HEK293T (cell line): ENCODE measurements around the gene CABP1.
A peak's percentile ranks its signal among the peaks of the same experiment; 100 is the strongest.

Experiments used
- CTCF ChIA-PET: fragments of 350-600 bp; formaldehyde crosslinking; extraction: SDS; loops from one replicate; lab custom pipeline; 2021; ENCODE audit warnings: antibody characterized with exemption, inconsistent platforms; lab: Yijun Ruan, JAX
- POLR2A ChIA-PET: fragments of 350-600 bp; formaldehyde crosslinking; extraction: SDS; loops from one replicate; lab custom pipeline; 2020; ENCODE audit warnings: antibody characterized with exemption, inconsistent platforms; lab: Yijun Ruan, JAX
- DNase-seq: peaks from one replicate; pipeline ENCODE4 v3.0.0; 2012; ENCODE audit warnings: mixed read lengths; ENCODE audit errors: extremely low spot score
- ARNT ChIP-seq: fragments of 450-650 bp; IDR thresholded peaks from 2 replicates; pipeline ENCODE4 v1.6.1; 2017; ENCODE audit warnings: mild to moderate bottlenecking
- BHLHE40 ChIP-seq: fragments of 450-650 bp; IDR thresholded peaks from 2 replicates; pipeline ENCODE4 v1.6.1; 2016; ENCODE audit warnings: mild to moderate bottlenecking, moderate library complexity, borderline replicate concordance
- CTBP1 ChIP-seq: fragments of 450-650 bp; IDR thresholded peaks from 2 replicates; pipeline ENCODE4 v1.6.1; 2016; ENCODE audit warnings: borderline replicate concordance
- ELF4 ChIP-seq: fragments of 450-650 bp; IDR thresholded peaks from 2 replicates; pipeline ENCODE4 v1.6.1; 2017; ENCODE audit warnings: antibody characterized with exemption
- FOXA1 ChIP-seq: fragments of 450-650 bp; IDR thresholded peaks from 2 replicates; pipeline ENCODE4 v1.6.1; 2016; ENCODE audit warnings: mild to moderate bottlenecking
- FOXK2 ChIP-seq: fragments of 450-650 bp; IDR thresholded peaks from 2 replicates; pipeline ENCODE4 v1.6.1; 2016; ENCODE audit warnings: mild to moderate bottlenecking
- FOXM1 ChIP-seq: fragments of 450-650 bp; IDR thresholded peaks from 2 replicates; pipeline ENCODE4 v1.6.1; 2017; ENCODE audit warnings: mild to moderate bottlenecking, borderline replicate concordance
- HDGF ChIP-seq: fragments of 450-650 bp; IDR thresholded peaks from 2 replicates; pipeline ENCODE4 v1.6.1; 2017; ENCODE audit warnings: antibody characterized with exemption, borderline replicate concordance
- L3MBTL2 ChIP-seq: fragments of 450-650 bp; conservative IDR thresholded peaks from 2 replicates; pipeline ENCODE4 v1.6.1; 2016; ENCODE audit warnings: mild to moderate bottlenecking
- LEF1 ChIP-seq: fragments of 450-650 bp; IDR thresholded peaks from 2 replicates; pipeline ENCODE4 v1.6.1; 2017; ENCODE audit warnings: mild to moderate bottlenecking, borderline replicate concordance
- NFRKB ChIP-seq: fragments of 450-650 bp; IDR thresholded peaks from 2 replicates; pipeline ENCODE4 v1.6.1; 2016; ENCODE audit warnings: mild to moderate bottlenecking, moderate library complexity
- PKNOX1 ChIP-seq: fragments of 450-650 bp; IDR thresholded peaks from 2 replicates; pipeline ENCODE4 v1.6.1; 2016
- SP1 ChIP-seq: fragments of 450-650 bp; IDR thresholded peaks from 2 replicates; pipeline ENCODE4 v1.6.1; 2017
- SUZ12 ChIP-seq: fragments of 450-650 bp; IDR thresholded peaks from 2 replicates; pipeline ENCODE4 v1.6.1; 2016; ENCODE audit warnings: mild to moderate bottlenecking
- TARDBP ChIP-seq: fragments of 450-650 bp; IDR thresholded peaks from 2 replicates; pipeline ENCODE4 v1.6.1; 2016
- ZNF384 ChIP-seq: fragments of 450-650 bp; IDR thresholded peaks from 2 replicates; pipeline ENCODE4 v1.6.1; 2016

Gene CABP1

GRCh38 chr12:120640861-120641833, 721 bp downstream of the CABP1 start:
- peak; percentile 66 for DNase-seq
- ChIA-PET CTCF (interaction anchor here (0.8 to 1.1 kb wide), 4 partner anchors 8 to 60 kb away, joined by 3 to 6 read pairs (median 4); partner anchors contain the start of gene POP5), POLR2A (interaction anchor here (1.0 to 1.9 kb wide), 3 partner anchors 8 to 60 kb away, joined by 3 to 6 read pairs (median 5); partner anchors contain the start of gene POP5)
- no peak for TF ChIP-seq TARDBP
- no peak for TF ChIP-seq ELF4
- TF ChIP-seq BHLHE40: no peak
- no peak for TF ChIP-seq FOXA1
- no peak for TF ChIP-seq SP1
- no peak for TF ChIP-seq HDGF
- TF ChIP-seq CTBP1: no peak
- TF ChIP-seq FOXK2: no peak
- no peak for TF ChIP-seq FOXM1
- no peak for TF ChIP-seq ARNT
- no peak for TF ChIP-seq PKNOX1
- TF ChIP-seq L3MBTL2: no peak
- no peak for TF ChIP-seq NFRKB
- TF ChIP-seq ZNF384: no peak
- TF ChIP-seq LEF1: no peak
- no peak for TF ChIP-seq SUZ12

- ChIA-PET CTCF (interaction anchor here (0.8 to 1.0 kb wide), 2 partner anchors 59 to 61 kb away, joined by 3 to 6 read pairs; partner anchors contain the start of gene POP5), POLR2A (interaction anchor here (1.9 kb wide), 1 partner anchor 61 kb away, joined by 6 read pairs; the partner anchor contains the start of gene POP5)
- no peak for DNase-seq
- TF ChIP-seq SP1 (no peak), L3MBTL2 (no peak), TARDBP (no peak), FOXK2 (no peak), ZNF384 (no peak), ARNT (no peak), NFRKB (no peak), PKNOX1 (no peak), CTBP1 (no peak), ELF4 (no peak), SUZ12 (no peak), FOXA1 (no peak), FOXM1 (no peak), LEF1 (no peak)
Observed at GRCh38 chr12:120642121-120642520, 1.7 kb downstream of the CABP1 start.

GRCh38 chr12:120642826-120643225, 2.4 kb downstream of the CABP1 start:
- ChIA-PET CTCF (interaction anchor here (1.0 kb wide), 1 partner anchor 60 kb away, joined by 6 read pairs; no protein-coding TSS in a partner anchor), POLR2A (interaction anchor here (1.9 kb wide), 1 partner anchor 61 kb away, joined by 6 read pairs; the partner anchor contains the start of gene POP5)
- TF ChIP-seq TARDBP (no peak), SUZ12 (no peak), FOXA1 (no peak), L3MBTL2 (no peak), FOXM1 (no peak), HDGF (no peak), CTBP1 (no peak), PKNOX1 (no peak), SP1 (no peak), ARNT (no peak)
- DNase-seq: no peak

GRCh38 chr12:120643574-120643973, 3.1 kb downstream of the CABP1 start:
- ChIA-PET POLR2A (interaction anchor here (1.2 kb wide), 1 partner anchor 62 kb away, joined by 4 read pairs; the partner anchor contains the start of gene POP5), CTCF (no interaction called here)
- TF ChIP-seq ELF4 (no peak), HDGF (no peak), FOXA1 (no peak), ZNF384 (no peak), SP1 (no peak), TARDBP (no peak), LEF1 (no peak), CTBP1 (no peak), PKNOX1 (no peak), BHLHE40 (no peak), L3MBTL2 (no peak), FOXK2 (no peak), ARNT (no peak), FOXM1 (no peak), NFRKB (no peak), SUZ12 (no peak)
- DNase-seq: no peak

- TF ChIP-seq HDGF (no peak), ARNT (no peak), L3MBTL2 (no peak), ELF4 (no peak), BHLHE40 (no peak), PKNOX1 (no peak), CTBP1 (no peak), TARDBP (no peak)
- no peak for DNase-seq
- CTCF ChIA-PET: interaction anchor here (1.4 kb wide), 1 partner anchor 64 kb away, joined by 7 read pairs; the partner anchor contains the start of gene POP5
- POLR2A ChIA-PET: interaction anchor here (0.8 kb wide), 1 partner anchor 65 kb away, joined by 3 read pairs; the partner anchor contains the start of gene POP5
Observed at GRCh38 chr12:120646044-120646443, 5.6 kb downstream of the CABP1 start.
